AG04450 (cell line): ENCODE results near the gene HPS5. TPM values are rescaled to one million over a fixed set of nuclear protein-coding genes. Genes with fewer than 3 reads are reported as not detected.
"Not testable (repeated sequence)": the region's sequence is repeated elsewhere in the genome, so short reads cannot be mapped to it uniquely, and the experiment has no call there.

Source experiments
- CTCF ChIA-PET: fragments of 300-600, 350-600 bp; formaldehyde crosslinking; extraction: SDS; loops from one replicate; lab custom pipeline; 2022; ENCODE audit warnings: antibody characterized with exemption, inconsistent platforms; lab: Charles Lee
- POLR2A ChIA-PET: fragments of 350-600 bp; formaldehyde crosslinking; extraction: SDS; loops from one replicate; lab custom pipeline; 2021; ENCODE audit warnings: antibody characterized with exemption, inconsistent platforms; lab: Yijun Ruan, JAX
- DNase-seq: peaks from one replicate; pipeline ENCODE4 v3.0.0-alpha.2; 2011; ENCODE audit warnings: low read depth, low spot score
- H3K27ac ChIP-seq: one replicate; pipeline ENCODE4 v1.5.1; 2012; ENCODE audit warnings: low read depth, low read length, control low read depth
- H3K27me3 ChIP-seq: one replicate; pipeline ENCODE4 v1.6.0; 2012; ENCODE audit warnings: low read length; ENCODE audit not compliant: control insufficient read depth, insufficient read depth
- H3K4me3 ChIP-seq: 2 replicates; pipeline ENCODE4 v1.5.1; 2011; ENCODE audit warnings: mild to moderate bottlenecking, low read depth, low read length, control low read depth
- H3K9me3 ChIP-seq: 2 replicates; pipeline ENCODE4 v1.5.1; 2012; ENCODE audit warnings: low read length; ENCODE audit not compliant: control insufficient read depth, insufficient read depth
- polyA plus RNA-seq: library from polyadenylated mRNA; depleted of rRNA; stranded (reverse); fragments of >200 nt; gene quantifications from 2 replicates; pipeline ENCODE4 v1.2.3, GENCODE V29; 2011
- TF ChIP-seq, protein P1 (sequence below): IDR thresholded peaks from 2 replicates; pipeline ENCODE4 v1.5.1; 2011; ENCODE audit warnings: low read depth, low read length, control low read depth, inconsistent platforms

Gene HPS5
- polyA plus RNA-seq, 1 experiment, result 14.9 TPM

DNA sequence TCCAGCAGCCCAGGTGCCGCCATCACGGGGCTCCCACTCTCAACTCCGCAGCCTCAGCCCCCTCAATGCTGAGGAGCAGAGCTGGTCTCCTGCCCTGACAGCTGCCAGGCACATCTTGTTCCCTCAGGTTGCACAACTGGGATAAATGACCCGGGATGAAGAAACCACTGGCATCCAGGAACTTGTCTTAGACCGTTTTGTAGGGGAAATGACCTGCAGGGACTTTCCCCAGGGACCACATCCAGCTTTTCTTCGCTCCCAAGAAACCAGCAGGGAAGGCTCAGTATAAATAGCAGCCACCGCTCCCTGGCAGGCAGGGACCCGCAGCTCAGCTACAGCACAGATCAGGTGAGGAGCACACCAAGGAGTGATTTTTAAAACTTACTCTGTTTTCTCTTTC, 56.0 kb downstream of the HPS5 start, which contains the start of gene SAA1:
TSS of gene SAA1 (plus strand) at position 316 of the 400 bp plus-strand sequence. CDS start 624 bp downstream, outside the sequence.
- POLR2A ChIA-PET, result no interaction called here
- CTCF ChIA-PET, result no interaction called here
- TF ChIP-seq, protein P1, sequence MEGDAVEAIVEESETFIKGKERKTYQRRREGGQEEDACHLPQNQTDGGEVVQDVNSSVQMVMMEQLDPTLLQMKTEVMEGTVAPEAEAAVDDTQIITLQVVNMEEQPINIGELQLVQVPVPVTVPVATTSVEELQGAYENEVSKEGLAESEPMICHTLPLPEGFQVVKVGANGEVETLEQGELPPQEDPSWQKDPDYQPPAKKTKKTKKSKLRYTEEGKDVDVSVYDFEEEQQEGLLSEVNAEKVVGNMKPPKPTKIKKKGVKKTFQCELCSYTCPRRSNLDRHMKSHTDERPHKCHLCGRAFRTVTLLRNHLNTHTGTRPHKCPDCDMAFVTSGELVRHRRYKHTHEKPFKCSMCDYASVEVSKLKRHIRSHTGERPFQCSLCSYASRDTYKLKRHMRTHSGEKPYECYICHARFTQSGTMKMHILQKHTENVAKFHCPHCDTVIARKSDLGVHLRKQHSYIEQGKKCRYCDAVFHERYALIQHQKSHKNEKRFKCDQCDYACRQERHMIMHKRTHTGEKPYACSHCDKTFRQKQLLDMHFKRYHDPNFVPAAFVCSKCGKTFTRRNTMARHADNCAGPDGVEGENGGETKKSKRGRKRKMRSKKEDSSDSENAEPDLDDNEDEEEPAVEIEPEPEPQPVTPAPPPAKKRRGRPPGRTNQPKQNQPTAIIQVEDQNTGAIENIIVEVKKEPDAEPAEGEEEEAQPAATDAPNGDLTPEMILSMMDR, result no peak
- Histone ChIP-seq H3K9me3 (no peaks in the 10 kb centered on the region), H3K27ac (no peak within 1 kb of the TSS), H3K27me3 (peaks cover 4% of the 10 kb centered on the region), H3K4me3 (no peak within 1 kb of the TSS)
- no peak for DNase-seq

DNA sequence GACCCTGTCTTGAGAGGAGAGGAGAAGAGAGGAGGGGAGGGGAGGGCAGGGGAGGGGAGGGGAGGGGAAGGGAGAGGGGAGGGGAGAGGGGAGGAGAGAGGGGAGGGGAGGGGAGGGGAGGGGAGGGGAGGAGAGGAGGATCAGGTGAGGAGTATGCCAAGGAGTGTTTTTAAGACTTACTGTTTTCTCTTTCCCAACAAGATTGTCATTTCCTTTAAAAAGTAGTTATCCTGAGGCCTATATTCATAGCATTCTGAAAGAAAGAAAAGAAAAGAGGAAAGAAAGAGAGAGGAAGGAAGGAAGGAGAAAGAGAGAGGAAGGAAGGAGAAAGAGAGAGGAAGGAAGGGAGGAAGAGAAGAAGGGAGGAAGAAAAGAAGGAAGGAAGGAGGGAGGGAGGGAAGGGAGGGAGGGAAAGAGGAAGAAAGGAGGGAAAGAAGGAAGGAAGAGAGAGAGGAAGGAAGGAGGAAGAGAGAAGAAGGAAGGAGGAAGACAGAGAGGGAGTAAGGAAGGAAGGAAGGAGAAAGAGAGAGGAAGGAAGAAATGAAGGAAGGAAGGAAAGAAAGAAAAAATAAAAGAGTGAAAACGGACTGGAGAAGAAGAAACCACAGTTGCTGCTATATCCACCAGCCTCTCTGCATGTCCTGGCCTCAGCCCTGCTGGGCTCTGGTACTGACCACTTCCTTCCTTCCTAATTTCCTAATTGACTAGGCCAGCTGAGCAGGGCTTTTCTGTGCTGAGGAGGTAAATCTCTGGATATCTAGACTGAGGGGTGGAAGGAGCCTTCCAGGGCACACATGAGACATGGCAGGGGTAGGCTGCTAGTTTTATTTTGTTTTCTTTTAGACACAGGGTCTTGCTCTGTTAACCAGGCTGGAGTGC, 57.0 kb downstream of the HPS5 start:
- POLR2A ChIA-PET, result no interaction called here
- H3K4me3 ChIP-seq, result no peak overlapping the region

DNA sequence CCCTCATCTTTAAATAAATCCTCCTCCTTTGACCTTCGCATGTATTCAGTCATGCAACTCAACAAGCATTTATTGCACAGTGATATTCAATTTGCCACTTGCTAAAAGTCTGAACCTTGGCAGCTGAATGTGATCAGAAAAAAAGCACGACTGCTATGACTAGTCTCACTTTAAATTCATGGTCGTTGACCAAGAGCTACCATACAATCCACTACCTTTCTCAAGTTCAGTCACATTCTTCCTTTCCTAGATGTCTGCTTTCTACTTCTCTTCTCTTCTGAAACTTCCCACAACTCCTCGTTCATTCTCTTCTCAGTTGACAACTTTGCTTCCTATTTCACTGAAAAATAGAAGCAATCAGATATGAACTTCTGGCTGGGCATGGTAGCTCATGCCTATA, 57.9 kb downstream of the HPS5 start:
- H3K4me3 ChIP-seq, result no peak overlapping the region
- ChIA-PET POLR2A (no interaction called here), CTCF (no interaction called here)
- DNase-seq, result no peak
- peaks cover 4% of the 10 kb centered on the region for H3K27me3 ChIP-seq
- TF ChIP-seq, protein P1, result no peak
- no peak overlapping the region for H3K27ac ChIP-seq
- H3K9me3 ChIP-seq, result no peaks in the 10 kb centered on the region

More for the DNA sequence above, 57.0 kb downstream of the HPS5 start:
- Histone ChIP-seq H3K27me3 (peaks cover 4% of the 10 kb centered on the region), H3K27ac (no peak overlapping the region), H3K9me3 (no peaks in the 10 kb centered on the region)
- TF ChIP-seq, protein P1, result no peak
- CTCF ChIA-PET, result no interaction called here
- DNase-seq, result no peak

DNA sequence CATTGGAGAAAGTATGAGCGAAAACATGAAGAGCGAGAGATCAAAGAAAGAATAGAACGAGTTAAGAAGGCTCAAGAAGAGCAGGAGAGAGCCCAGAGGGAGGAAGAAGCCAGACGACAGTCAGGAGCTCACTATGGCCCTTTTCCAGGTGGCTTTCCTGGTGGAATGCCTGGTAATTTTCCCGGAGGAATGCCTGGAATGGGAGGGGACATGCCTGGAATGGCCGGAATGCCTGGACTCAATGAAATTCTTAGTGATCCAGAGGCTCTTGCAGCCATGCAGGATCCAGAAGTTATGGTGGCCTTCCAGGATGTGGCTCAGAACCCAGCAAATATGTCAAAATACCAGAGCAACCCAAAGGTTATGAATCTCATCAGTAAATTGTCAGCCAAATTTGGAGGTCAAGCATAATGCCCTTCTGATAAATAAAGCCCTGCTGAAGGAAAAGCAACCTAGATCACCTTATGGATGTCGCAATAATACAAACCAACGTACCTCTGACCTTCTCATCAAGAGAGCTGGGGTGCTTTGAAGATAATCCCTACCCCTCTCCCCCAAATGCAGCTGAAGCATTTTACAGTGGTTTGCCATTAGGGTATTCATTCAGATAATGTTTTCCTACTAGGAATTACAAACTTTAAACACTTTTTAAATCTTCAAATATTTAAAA, 59.1 kb downstream of the HPS5 start:
- CTCF ChIA-PET, POLR2A ChIA-PET: not testable (repeated sequence)

DNA sequence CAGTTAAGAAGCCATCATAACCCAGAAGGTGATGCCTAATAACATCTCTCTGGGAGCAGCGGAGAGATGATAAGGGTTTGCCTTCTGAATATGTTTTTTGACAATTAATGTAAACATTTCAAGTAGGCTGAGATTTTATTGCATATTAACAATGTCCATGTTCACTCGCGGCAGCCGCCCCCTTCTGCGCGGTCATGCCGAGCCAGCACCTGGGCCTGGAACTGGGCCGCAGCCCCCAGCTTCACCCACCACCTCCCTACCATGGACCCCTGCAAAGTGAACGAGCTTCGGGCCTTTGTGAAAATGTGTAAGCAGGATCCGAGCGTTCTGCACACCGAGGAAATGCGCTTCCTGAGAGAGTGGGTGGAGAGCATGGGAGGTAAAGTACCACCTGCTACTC, 60.2 kb downstream of the HPS5 start:
- H3K27ac ChIP-seq, result no peak overlapping the region
- ChIA-PET CTCF (no interaction called here), POLR2A (no interaction called here)
- TF ChIP-seq, protein P1, result no peak
- no peak overlapping the region for H3K4me3 ChIP-seq
- H3K27me3 ChIP-seq, result peaks cover 4% of the 10 kb centered on the region
- DNase-seq, result no peak
- no peaks in the 10 kb centered on the region for H3K9me3 ChIP-seq

More for the DNA sequence above, 59.1 kb downstream of the HPS5 start:
- not testable (repeated sequence) for H3K27me3 ChIP-seq, DNase-seq, H3K27ac ChIP-seq, H3K9me3 ChIP-seq, H3K4me3 ChIP-seq
